GF-D8 (cell line): ENCODE measurements around the gene ACSM3.
"Not testable (repeated sequence)": the region's sequence is repeated elsewhere in the genome, so short reads cannot be mapped to it uniquely, and the experiment has no call there.

ENCODE experiments used
- DNase-seq: peaks from one replicate; lab custom pipeline; 2025; lab: John Stamatoyannopoulos, UW

ACSM3 gene

GRCh38 chr16:20763461-20764232 is at the start of gene ACSM3:
ACSM3 (plus strand) TSS chr16:20764014; CDS start chr16:20770035, 6,021 bp downstream.
- DNase-seq = peak; percentile 90

- DNase-seq = not testable (repeated sequence)
Measured at GRCh38 chr16:20717718-20718117, 46.1 kb upstream of the ACSM3 start.

- no peak for DNase-seq
Measured at GRCh38 chr16:20720251-20720650, 43.6 kb upstream of the ACSM3 start.

GRCh38 chr16:20726661-20727060 is 37.2 kb upstream of the ACSM3 start:
- DNase-seq = no peak

- DNase-seq = no peak
Measured at GRCh38 chr16:20727181-20727580, 36.6 kb upstream of the ACSM3 start.

GRCh38 chr16:20729141-20729540 is 34.7 kb upstream of the ACSM3 start:
- no peak for DNase-seq

- no peak for DNase-seq
Measured at GRCh38 chr16:20734056-20734455, 29.8 kb upstream of the ACSM3 start.

GRCh38 chr16:20734782-20735181 is 29.0 kb upstream of the ACSM3 start:
- DNase-seq = no peak

GRCh38 chr16:20735490-20735889 is 28.3 kb upstream of the ACSM3 start:
- DNase-seq = no peak

- peak; percentile 69 for DNase-seq
Measured at GRCh38 chr16:20740007-20740883, 23.6 kb upstream of the ACSM3 start.

GRCh38 chr16:20740901-20741521 is 22.8 kb upstream of the ACSM3 start:
- peak; percentile 58 for DNase-seq

GRCh38 chr16:20741554-20742285 is 22.1 kb upstream of the ACSM3 start, which contains the start of gene THUMPD1:
THUMPD1 (minus strand) TSS chr16:20741818; CDS start chr16:20741739, 79 bp downstream.
- peak; percentile 92 for DNase-seq

GRCh38 chr16:20743591-20743990 is 20.2 kb upstream of the ACSM3 start:
- no peak for DNase-seq

- DNase-seq = peak; percentile 86
Measured at GRCh38 chr16:20744922-20745440, 18.8 kb upstream of the ACSM3 start.

- no peak for DNase-seq
Measured at GRCh38 chr16:20746461-20746860, 17.4 kb upstream of the ACSM3 start.

GRCh38 chr16:20747030-20747816 is 16.6 kb upstream of the ACSM3 start:
- peak; percentile 98 for DNase-seq

GRCh38 chr16:20749474-20749873 is 14.3 kb upstream of the ACSM3 start:
- no peak for DNase-seq

- no peak for DNase-seq
Measured at GRCh38 chr16:20750558-20750957, 13.3 kb upstream of the ACSM3 start.

GRCh38 chr16:20753727-20754126 is 10.1 kb upstream of the ACSM3 start:
- no peak for DNase-seq

GRCh38 chr16:20755238-20755637 is 8.6 kb upstream of the ACSM3 start:
- no peak for DNase-seq

GRCh38 chr16:20755799-20756198 is 8.0 kb upstream of the ACSM3 start:
- DNase-seq = not testable (repeated sequence)
